ENCODE results near the gene CALML6.
A peak's percentile ranks its signal among the peaks of the same experiment; 100 is the strongest.

Gene CALML6

GRCh38 chr1:1899266-1899966 is 15.6 kb upstream of the CALML6 start:
- peak; percentile 19; the same call in 1 of the 2 replicates for TF ChIP-seq CTCF (conservative IDR thresholded peaks at IDR 0.05)
- H3K27ac ChIP-seq: no peak overlapping the region

GRCh38 chr1:1899967-1900327 is 15.1 kb upstream of the CALML6 start:
- no peak overlapping the region for H3K27ac ChIP-seq
- no peak for TF ChIP-seq CTCF (conservative IDR thresholded peaks at IDR 0.05)

- no peak overlapping the region for H3K27ac ChIP-seq
- TF ChIP-seq CTCF (conservative IDR thresholded peaks at IDR 0.05): no peak
Observed at GRCh38 chr1:1900883-1901640, 14.0 kb upstream of the CALML6 start.

GRCh38 chr1:1901641-1902294 is 13.3 kb upstream of the CALML6 start:
- no peak for TF ChIP-seq CTCF (conservative IDR thresholded peaks at IDR 0.05)

GRCh38 chr1:1903224-1903623 is 11.8 kb upstream of the CALML6 start:
- no peak for TF ChIP-seq CTCF (conservative IDR thresholded peaks at IDR 0.05)
- H3K27ac ChIP-seq: no peak overlapping the region

More at GRCh38 chr1:1901641-1902294, 13.3 kb upstream of the CALML6 start:
- H3K27ac ChIP-seq: no peak overlapping the region

GRCh38 chr1:1906185-1907097 is 8.6 kb upstream of the CALML6 start:
- H3K27ac ChIP-seq: peak overlapping the region; percentile 82
- peak; percentile 99 for TF ChIP-seq CTCF (conservative IDR thresholded peaks at IDR 0.05)
